Left lung (tissue), 10 donors: Measurements from ENCODE around the gene BCL3. TPM values are rescaled to one million over a fixed set of nuclear protein-coding genes. Genes with fewer than 3 reads are reported as not detected.
"Not testable (repeated sequence)": the region's sequence is repeated elsewhere in the genome, so short reads cannot be mapped to it uniquely, and the experiment has no call there.

ENCODE experiments used
- ATAC-seq: fragments of 200-7000 bp; cut with Tn5 transposase; one replicate; pipeline ENCODE4 v1.9.1; 2020; ENCODE audit warnings: moderate library complexity
- DNase-seq, 4 donors: peaks; one replicate each; pipeline ENCODE4 v3.0.0-alpha.2; 2013 to 2020
- H3K27ac ChIP-seq, 2 donors: fragments of 200-600 bp; sonication (generic) in 1 of 2; one replicate each; pipeline versions ENCODE4 v1.5.0 to v1.8.0; 2020 to 2021
- H3K27me3 ChIP-seq, 2 donors: fragments of 200-600 bp; sonication (generic) in 1 of 2; one replicate each; pipeline versions ENCODE4 v1.5.0 to v1.8.0; 2020 to 2021
- H3K36me3 ChIP-seq, 2 donors: fragments of 200-600 bp; sonication (generic) in 1 of 2; one replicate each; pipeline versions ENCODE4 v1.5.0 to v1.8.0; 2020 to 2021
- H3K4me1 ChIP-seq, 2 donors: fragments of 200-600 bp; one replicate each; pipeline ENCODE4 v1.8.0; 2021
- H3K4me3 ChIP-seq, 2 donors: fragments of 200-600 bp; sonication (generic) in 1 of 2; one replicate each; pipeline versions ENCODE4 v1.5.0 to v1.8.0; 2020 to 2021; ENCODE audit warnings: mild to moderate bottlenecking in 1 of 2
- H3K9me3 ChIP-seq, 2 donors: fragments of 200-600 bp; sonication (generic) in 1 of 2; one replicate each; pipeline versions ENCODE4 v1.5.0 to v1.8.0; 2020 to 2021
- intact Hi-C, 2 donors: fragments of 100-400 bp; cut with DNase I; formaldehyde crosslinking; loops; one replicate each; pipeline versions ENCODE4 v1.11.2 to v1.14.2; 2022
- polyA plus RNA-seq, 6 donors: library from polyadenylated mRNA; unstranded; fragments of 120-200 nt; gene quantifications; one replicate each; pipeline ENCODE4 v1.2.1, GENCODE V29; 2013; ENCODE audit not compliant: insufficient read length in 6 of 6
- total RNA-seq, 2 donors: library from RNA; stranded (reverse); fragmentation: NEBNext Ultra II Directional; extraction: Animal tissue kit (Norgen Biotek cat#: 25700); gene quantifications; one replicate each; pipeline ENCODE4 v1.2.1, GENCODE V29; 2021
- TF ChIP-seq, protein P1 (sequence below), 2 donors: fragments of 200-600 bp; sonication (generic) in 1 of 2; IDR thresholded peaks; one replicate each; pipeline versions ENCODE4 v1.5.0 to v1.8.0; 2021; ENCODE audit warnings: antibody characterized with exemption in 2 of 2
- donor health status: DM: no; HTN: yes; CAD: no.
- donor health status: DM: no; HTN: no; CAD: no.

BCL3 gene
- total and polyA plus RNA-seq, 8 donors: 7.3 to 79.9 (median 13.8) TPM

DNA sequence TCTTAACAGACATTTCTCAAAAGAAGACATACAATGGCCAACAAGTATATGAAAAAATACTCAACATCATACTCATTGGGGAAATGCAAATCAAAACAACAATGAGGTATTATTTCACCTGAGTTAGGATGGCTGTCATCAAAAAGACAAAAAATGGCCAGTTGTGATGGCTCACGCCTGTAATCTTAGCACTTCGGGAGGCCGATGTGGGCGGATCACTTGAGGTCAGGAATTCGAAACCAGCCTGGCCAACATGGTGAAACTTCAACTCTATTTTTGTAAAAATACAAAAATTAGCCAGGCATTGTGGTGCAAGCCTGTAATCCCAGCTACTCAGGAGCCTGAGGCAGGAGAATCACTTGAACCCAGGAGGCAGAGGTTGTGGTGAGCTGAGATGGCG lies 27.6 kb upstream of the BCL3 start:
- no peak for DNase-seq
- no peaks in the 10 kb centered on the region for H3K9me3 ChIP-seq
- TF ChIP-seq, protein P1, sequence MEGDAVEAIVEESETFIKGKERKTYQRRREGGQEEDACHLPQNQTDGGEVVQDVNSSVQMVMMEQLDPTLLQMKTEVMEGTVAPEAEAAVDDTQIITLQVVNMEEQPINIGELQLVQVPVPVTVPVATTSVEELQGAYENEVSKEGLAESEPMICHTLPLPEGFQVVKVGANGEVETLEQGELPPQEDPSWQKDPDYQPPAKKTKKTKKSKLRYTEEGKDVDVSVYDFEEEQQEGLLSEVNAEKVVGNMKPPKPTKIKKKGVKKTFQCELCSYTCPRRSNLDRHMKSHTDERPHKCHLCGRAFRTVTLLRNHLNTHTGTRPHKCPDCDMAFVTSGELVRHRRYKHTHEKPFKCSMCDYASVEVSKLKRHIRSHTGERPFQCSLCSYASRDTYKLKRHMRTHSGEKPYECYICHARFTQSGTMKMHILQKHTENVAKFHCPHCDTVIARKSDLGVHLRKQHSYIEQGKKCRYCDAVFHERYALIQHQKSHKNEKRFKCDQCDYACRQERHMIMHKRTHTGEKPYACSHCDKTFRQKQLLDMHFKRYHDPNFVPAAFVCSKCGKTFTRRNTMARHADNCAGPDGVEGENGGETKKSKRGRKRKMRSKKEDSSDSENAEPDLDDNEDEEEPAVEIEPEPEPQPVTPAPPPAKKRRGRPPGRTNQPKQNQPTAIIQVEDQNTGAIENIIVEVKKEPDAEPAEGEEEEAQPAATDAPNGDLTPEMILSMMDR (IDR thresholded peaks at IDR 0.05): no peak
- no peaks in the 10 kb centered on the region for H3K27me3 ChIP-seq
- intact Hi-C loops: no loop called here
- H3K36me3 ChIP-seq: no peaks in the 10 kb centered on the region
- no peak for ATAC-seq
- peaks cover 33 to 81% of the 10 kb centered on the region in 2 donors for H3K4me1 ChIP-seq
- H3K27ac ChIP-seq: no peak overlapping the region
- H3K4me3 ChIP-seq: no peak overlapping the region

DNA sequence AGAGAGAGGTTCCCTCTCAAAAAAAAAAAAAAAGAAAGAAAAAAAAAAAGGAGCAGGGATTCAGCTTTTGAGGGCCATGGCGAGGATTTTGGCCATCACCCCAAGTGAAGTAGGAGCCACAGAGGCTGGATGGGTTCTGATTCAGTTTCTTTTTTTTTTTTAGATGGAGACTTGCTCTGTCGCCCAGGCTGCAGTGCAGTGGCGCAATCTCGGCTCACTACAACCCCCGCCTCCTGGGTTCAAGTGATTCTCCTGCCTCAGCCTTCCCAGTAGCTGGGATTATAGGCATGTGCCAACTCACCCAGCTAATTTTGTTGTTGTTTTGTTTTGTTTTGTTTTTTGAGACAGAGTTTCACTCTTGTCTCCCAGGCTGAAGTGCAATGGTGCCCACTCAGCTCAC lies 27.1 kb upstream of the BCL3 start:
- peaks cover 33 to 86% of the 10 kb centered on the region in 2 donors for H3K4me1 ChIP-seq

DNA sequence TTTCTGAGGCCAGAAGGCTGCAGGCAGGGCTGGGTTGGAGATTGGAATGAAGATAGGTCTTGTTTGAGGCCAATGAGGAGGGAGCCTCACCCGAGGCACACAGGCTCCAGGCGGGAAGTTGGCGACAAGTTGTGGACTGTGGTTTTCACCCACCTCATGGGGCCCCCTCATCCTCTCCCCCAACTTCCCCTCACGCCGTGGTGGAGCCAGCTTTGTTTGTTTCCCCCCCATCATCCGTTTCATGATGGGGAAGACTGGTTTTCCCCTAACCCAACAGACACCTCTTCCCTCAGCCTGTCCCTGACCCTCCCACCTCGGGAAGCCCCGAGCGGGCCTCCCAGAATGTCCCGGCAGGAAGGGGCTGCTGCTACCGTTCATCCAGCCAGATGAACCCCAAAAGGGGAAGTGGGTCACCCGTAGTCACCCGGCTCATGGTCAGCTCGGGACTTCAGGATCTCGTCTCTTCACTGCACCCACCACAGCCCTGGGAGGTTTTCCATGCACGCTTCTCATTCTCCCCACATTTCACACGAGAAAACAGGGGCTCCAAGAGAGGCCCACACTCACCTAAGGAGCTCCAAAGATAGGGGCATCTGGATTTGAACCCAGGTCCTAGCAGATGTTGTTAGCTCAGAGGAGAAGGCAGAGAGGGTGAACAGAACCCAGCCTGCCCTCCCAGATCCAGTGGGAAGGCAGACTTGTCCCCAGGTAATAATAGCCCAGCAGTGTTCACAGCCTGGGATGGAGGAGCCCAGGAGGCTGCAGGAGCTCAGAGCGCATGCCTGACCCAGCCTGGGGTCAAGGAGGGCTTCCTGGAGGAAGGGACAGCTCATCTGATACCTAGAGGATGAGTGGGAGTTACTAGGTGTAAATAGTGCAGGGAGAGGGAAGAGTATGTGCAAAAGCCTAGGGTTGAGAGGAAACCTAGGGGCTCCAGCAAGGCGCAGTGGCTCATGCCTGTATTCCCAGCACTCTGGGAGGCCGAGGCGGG lies 26.1 kb upstream of the BCL3 start:
- Histone ChIP-seq H3K4me1 (peaks cover 33 to 89% of the 10 kb centered on the region in 2 donors), H3K27ac (peak overlapping the region; percentile 39 to 57), H3K36me3 (no peaks in the 10 kb centered on the region), H3K27me3 (no peaks in the 10 kb centered on the region), H3K4me3 (no peak overlapping the region), H3K9me3 (no peaks in the 10 kb centered on the region)
- intact Hi-C loops: loop anchor here in 1 of 2 donors (2.0 kb wide), 1 partner anchor 50 kb away; no protein-coding TSS in a partner anchor
- ATAC-seq (no peak), DNase-seq (peak in 1 of 4 donors; percentile 63)
- TF ChIP-seq, protein P1 (IDR thresholded peaks at IDR 0.05): no peak

More for the DNA sequence above, 27.1 kb upstream of the BCL3 start:
- intact Hi-C loops, H3K4me3 ChIP-seq, H3K9me3 ChIP-seq, ATAC-seq, H3K27me3 ChIP-seq, H3K36me3 ChIP-seq, DNase-seq: not testable (repeated sequence)
- peak overlapping the region in 1 of 2 donors; percentile 57 for H3K27ac ChIP-seq

DNA sequence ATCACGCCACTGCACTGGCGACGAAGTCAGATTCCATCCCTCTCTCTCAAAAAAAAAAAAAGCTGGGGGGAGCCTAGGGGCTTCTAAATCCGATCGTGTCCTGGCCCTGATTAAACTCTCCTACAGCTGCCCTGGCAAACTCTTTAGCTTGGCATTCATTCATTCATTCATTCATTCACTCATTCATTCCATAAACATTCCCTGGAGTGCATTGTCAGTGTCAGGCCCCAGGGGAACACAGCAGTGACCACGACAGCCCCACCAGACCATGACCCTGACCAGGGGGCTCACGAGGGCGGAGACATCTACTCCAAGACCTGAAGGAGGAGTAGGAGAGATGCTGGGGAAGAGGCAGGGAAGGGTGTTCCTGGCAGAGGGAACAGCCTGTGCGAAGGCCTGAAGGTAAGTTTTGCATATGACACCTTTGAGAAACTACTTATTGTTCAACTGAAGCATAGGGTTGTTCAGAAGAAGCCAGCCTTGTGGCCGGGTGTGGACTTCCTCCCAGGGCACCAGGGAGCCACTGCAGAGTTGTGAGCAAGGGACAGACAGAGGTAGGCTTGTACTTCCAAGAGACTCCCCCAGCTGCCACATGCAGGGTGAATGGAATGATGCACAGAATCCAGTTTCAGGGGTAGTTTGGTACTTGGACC lies 25.1 kb upstream of the BCL3 start:
- TF ChIP-seq, protein P1 (IDR thresholded peaks at IDR 0.05): no peak
- Histone ChIP-seq H3K4me1 (peaks cover 30 to 86% of the 10 kb centered on the region in 2 donors), H3K27me3 (no peaks in the 10 kb centered on the region), H3K27ac (peak overlapping the region in 1 of 2 donors; percentile 57), H3K9me3 (no peaks in the 10 kb centered on the region), H3K36me3 (no peaks in the 10 kb centered on the region), H3K4me3 (no peak overlapping the region)
- no peak for DNase-seq
- intact Hi-C loops: loop anchor here in 1 of 2 donors (2.0 kb wide), 1 partner anchor 49 kb away; no protein-coding TSS in a partner anchor
- peak; percentile 6 for ATAC-seq

DNA sequence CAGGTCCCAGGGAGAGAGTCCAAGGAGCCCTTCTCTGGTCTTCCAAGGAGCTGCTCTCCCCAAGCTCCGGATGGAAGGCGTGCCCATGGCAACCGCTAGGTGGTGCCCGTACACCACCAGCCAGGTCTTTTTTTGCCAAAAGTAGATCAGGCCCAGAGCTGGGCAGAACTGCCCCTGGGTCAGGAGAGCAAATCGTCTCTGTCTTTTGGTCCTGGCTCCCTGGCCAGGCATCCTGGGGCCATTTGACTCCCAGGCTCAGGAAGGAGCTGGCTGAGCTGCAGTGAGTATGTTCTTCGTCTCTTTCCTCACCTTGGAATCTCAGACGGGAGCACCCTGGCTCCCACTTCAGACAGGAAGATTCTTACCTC lies 24.6 kb upstream of the BCL3 start:
- Histone ChIP-seq H3K36me3 (no peaks in the 10 kb centered on the region), H3K9me3 (no peaks in the 10 kb centered on the region), H3K4me3 (peak overlapping the region in 1 of 2 donors; percentile 16), H3K4me1 (peaks cover 24 to 81% of the 10 kb centered on the region in 2 donors), H3K27me3 (no peaks in the 10 kb centered on the region), H3K27ac (peak overlapping the region in 1 of 2 donors; percentile 40)
- intact Hi-C loops: loop anchor here in 1 of 2 donors (2.0 kb wide), 1 partner anchor 49 kb away; no protein-coding TSS in a partner anchor
- peak; percentile 70 to 95 (median 86) for DNase-seq
- ATAC-seq: peak; percentile 91
- TF ChIP-seq, protein P1 (IDR thresholded peaks at IDR 0.05): peak; percentile 96 to 98
